NB4 (cell line): ENCODE data around the gene ZSWIM6.

Experiments
- POLR2A ChIP-seq: IDR thresholded peaks from 2 replicates; pipeline ENCODE4 v1.6.1; 2011; ENCODE audit warnings: mild to moderate bottlenecking; ENCODE audit not compliant: insufficient read length; ENCODE audit errors: extremely low read depth
- TF ChIP-seq, protein P1 (sequence below): IDR thresholded peaks from one replicate; pipeline ENCODE4 v1.5.1; 2012; ENCODE audit warnings: low read depth, low read length

GRCh38 chr5:61366497-61367240 lies 34.6 kb downstream of the ZSWIM6 start:
- no peak for TF ChIP-seq POLR2A
- TF ChIP-seq, protein P1, sequence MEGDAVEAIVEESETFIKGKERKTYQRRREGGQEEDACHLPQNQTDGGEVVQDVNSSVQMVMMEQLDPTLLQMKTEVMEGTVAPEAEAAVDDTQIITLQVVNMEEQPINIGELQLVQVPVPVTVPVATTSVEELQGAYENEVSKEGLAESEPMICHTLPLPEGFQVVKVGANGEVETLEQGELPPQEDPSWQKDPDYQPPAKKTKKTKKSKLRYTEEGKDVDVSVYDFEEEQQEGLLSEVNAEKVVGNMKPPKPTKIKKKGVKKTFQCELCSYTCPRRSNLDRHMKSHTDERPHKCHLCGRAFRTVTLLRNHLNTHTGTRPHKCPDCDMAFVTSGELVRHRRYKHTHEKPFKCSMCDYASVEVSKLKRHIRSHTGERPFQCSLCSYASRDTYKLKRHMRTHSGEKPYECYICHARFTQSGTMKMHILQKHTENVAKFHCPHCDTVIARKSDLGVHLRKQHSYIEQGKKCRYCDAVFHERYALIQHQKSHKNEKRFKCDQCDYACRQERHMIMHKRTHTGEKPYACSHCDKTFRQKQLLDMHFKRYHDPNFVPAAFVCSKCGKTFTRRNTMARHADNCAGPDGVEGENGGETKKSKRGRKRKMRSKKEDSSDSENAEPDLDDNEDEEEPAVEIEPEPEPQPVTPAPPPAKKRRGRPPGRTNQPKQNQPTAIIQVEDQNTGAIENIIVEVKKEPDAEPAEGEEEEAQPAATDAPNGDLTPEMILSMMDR = no peak
